Uterus (tissue), 2 donors: Measurements from ENCODE around the gene VAV3.

Experiments used
- POLR2A ChIP-seq, 2 donors: fragments of 450-650 bp; IDR thresholded peaks; one replicate each; pipeline ENCODE4 v1.6.1; 2016; ENCODE audit warnings: antibody characterized with exemption in 2 of 2, mild to moderate bottlenecking in 1 of 2, moderate library complexity in 1 of 2
- TF ChIP-seq, protein P1 (sequence below), 4 experiments: fragments of 200-600 bp in 2 of 4; fragments of 450-650 bp in 2 of 4; sonication (generic) in 2 of 4; IDR thresholded peaks; one replicate each; pipeline ENCODE4 v1.5.1; 2016 to 2019; ENCODE audit warnings: antibody characterized with exemption in 4 of 4, mild to moderate bottlenecking in 2 of 4, moderate library complexity in 1 of 4

DNA sequence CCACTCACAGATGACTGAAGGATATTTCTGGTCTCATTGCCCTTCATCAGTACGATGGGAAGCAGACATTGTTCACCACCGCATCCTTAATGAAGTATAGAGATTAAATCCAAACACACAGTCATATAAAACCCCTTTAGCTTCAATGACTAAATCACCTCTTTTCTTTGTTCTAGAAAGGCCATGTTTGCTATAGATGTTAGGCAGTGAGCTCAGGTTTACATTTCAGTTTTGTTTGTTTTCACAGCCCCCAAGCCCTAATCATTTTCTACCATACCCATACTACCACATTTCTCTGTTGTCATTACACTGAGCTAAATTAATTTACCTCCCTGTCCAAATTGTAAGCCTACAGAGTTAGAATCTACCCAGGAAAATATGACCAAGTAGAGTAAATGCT lies 439.0 kb downstream of the VAV3 start:
- no peak for TF ChIP-seq POLR2A (IDR thresholded peaks at IDR 0.05)
- TF ChIP-seq, protein P1, sequence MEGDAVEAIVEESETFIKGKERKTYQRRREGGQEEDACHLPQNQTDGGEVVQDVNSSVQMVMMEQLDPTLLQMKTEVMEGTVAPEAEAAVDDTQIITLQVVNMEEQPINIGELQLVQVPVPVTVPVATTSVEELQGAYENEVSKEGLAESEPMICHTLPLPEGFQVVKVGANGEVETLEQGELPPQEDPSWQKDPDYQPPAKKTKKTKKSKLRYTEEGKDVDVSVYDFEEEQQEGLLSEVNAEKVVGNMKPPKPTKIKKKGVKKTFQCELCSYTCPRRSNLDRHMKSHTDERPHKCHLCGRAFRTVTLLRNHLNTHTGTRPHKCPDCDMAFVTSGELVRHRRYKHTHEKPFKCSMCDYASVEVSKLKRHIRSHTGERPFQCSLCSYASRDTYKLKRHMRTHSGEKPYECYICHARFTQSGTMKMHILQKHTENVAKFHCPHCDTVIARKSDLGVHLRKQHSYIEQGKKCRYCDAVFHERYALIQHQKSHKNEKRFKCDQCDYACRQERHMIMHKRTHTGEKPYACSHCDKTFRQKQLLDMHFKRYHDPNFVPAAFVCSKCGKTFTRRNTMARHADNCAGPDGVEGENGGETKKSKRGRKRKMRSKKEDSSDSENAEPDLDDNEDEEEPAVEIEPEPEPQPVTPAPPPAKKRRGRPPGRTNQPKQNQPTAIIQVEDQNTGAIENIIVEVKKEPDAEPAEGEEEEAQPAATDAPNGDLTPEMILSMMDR (IDR thresholded peaks at IDR 0.05) = no peak
